GM12891 (cell line): Measurements from ENCODE around the gene SSTR5. TPM values are rescaled to one million over a fixed set of nuclear protein-coding genes. Genes with fewer than 3 reads are reported as not detected.
"Not testable (repeated sequence)": the region's sequence is repeated elsewhere in the genome, so short reads cannot be mapped to it uniquely, and the experiment has no call there.

Experiments used
- DNase-seq: peaks from one replicate; pipeline ENCODE4 v3.0.0; 2011; ENCODE audit warnings: low spot score; ENCODE audit not compliant: insufficient read length
- FAIRE-seq: peaks from 2 replicates; lab custom pipeline; 2011; peaks lifted over from hg19 to GRCh38; lab: Jason Lieb, UNC
- PAX5 ChIP-seq: IDR thresholded peaks from 2 replicates; pipeline ENCODE4 v1.6.1; 2011; ENCODE audit warnings: low read length, moderate library complexity, mild to moderate bottlenecking; ENCODE audit not compliant: insufficient read depth, severe bottlenecking
- POLR2A ChIP-seq: IDR thresholded peaks from 2 replicates; pipeline ENCODE4 v1.6.1; 2011; ENCODE audit warnings: low read depth, low read length, control low read depth
- POLR2AphosphoS5 ChIP-seq: IDR thresholded peaks from 2 replicates; pipeline ENCODE4 v1.6.1; 2011; ENCODE audit warnings: low read depth, low read length, control low read depth
- POU2F2 ChIP-seq: IDR thresholded peaks from 2 replicates; pipeline ENCODE4 v1.6.1; 2011; ENCODE audit warnings: low read depth, mild to moderate bottlenecking, control low read depth, low read length, moderate library complexity
- SPI1 ChIP-seq: IDR thresholded peaks from 2 replicates; pipeline ENCODE4 v1.6.1; 2011; ENCODE audit warnings: low read depth, low read length, control low read depth
- TAF1 ChIP-seq: IDR thresholded peaks from 2 replicates; pipeline ENCODE4 v1.6.1; 2011; ENCODE audit warnings: low read depth, low read length, control low read depth
- polyA plus RNA-seq: library from polyadenylated mRNA; unstranded; fragments of >200 nt; gene quantifications from one replicate; pipeline ENCODE4 v1.2.1, GENCODE V29; 2012; ENCODE audit warnings: low read depth, missing spikeins, inconsistent platforms; ENCODE audit not compliant: missing spikeins

The SSTR5 gene
- polyA plus RNA-seq, result 0.21 TPM

DNA sequence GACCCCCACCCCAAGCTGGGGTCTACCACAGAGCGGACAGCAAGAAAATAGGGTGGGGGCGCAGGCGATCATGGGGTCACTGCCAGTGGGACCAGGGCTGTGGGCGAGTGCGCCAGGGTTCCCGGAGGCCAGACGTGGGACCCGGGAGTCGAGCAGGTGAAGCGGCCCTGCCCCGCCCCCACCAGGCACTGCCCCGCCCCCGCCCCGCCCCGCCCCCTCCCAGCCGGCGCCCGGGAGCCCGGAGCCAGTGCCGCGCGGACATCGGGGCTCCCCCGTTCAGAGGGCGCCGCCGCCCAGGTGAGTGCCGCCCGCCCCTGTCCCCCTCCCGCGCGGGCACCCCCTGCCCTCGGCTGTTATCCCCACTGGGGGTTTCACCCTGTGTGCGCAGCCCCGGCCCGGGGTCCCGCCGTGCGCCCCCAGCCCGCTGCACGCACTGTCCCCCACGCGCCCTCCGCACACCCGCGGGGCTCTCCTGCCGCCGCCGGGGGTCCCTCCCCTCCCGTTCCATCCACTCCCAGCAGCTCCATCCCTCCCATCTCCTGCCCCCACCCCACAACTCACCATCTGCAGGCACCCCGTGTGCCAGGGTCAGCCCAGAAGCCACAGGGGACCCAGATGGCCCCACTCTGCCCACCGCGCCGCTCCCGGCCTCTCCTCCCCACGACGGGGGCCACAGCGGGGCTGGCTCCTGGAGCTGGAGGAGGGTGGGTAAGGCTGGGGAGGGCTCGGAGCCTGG is at the start of gene SSTR5:
SSTR5 (plus strand) TSS at position 222 of the 736 bp plus-strand sequence. CDS start 6,122 bp downstream, outside the sequence.
- DNase-seq, result no peak
- TF ChIP-seq TAF1, result no peak
- no peak for TF ChIP-seq POU2F2
- TF ChIP-seq POLR2A, result no peak
- no peak for TF ChIP-seq PAX5
- TF ChIP-seq SPI1, result no peak
- no peak for TF ChIP-seq POLR2AphosphoS5
- FAIRE-seq, result no peak

DNA sequence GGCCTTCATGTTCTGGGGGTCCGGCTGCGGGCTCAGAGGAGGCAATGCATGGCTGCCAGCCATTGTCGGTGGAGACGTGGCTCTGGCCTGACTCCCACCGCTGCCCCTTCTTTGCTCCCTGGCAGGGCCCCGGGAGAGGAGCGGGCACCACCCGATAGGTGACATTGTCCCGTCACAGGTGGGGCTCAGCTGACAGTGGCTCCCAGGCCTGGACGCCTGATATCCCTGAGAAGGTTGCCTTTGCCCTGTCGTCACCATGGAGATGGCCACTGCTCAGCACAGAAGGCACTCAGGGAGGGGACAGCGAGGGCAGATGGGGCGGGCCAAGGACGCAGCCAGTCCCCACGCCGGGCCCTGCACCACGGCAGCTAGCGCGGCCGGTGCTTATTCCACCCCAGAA is 48.4 kb upstream of the SSTR5 start:
- DNase-seq, result no peak
- FAIRE-seq, result no peak
- TF ChIP-seq POU2F2, result no peak
- no peak for TF ChIP-seq SPI1
- no peak for TF ChIP-seq PAX5
- no peak for TF ChIP-seq POLR2A
- TF ChIP-seq POLR2AphosphoS5, result no peak
- TF ChIP-seq TAF1, result no peak

DNA sequence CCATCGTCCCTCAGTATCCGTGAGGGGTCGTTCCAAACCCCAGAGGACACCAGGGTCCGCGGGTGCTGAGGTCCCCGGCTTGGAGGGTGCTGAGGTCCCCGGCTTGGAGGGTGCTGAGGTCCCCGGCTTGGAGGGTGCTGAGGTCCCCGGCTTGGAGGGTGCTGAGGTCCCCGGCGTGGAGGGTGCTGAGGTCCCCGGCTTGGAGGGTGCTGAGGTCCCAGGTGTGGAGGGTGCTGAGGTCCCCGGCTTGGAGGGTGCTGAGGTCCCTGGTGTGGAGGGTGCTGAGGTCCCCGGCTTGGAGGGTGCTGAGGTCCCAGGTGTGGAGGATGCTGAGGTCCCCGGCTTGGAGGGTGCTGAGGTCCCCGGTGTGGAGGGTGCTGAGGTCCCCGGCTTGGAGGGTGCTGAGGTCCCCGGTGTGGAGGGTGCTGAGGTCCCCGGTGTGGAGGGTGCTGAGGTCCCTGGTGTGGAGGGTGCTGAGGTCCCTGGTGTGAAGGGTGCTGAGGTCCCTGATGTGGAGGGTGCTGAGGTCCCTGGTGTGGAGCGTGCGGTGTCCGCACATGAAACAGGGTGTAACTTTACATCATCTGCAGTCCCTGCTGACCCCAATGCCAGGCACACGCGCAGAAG is 47.3 kb upstream of the SSTR5 start:
- not testable (repeated sequence) for DNase-seq
- FAIRE-seq, result peak; percentile 99

DNA sequence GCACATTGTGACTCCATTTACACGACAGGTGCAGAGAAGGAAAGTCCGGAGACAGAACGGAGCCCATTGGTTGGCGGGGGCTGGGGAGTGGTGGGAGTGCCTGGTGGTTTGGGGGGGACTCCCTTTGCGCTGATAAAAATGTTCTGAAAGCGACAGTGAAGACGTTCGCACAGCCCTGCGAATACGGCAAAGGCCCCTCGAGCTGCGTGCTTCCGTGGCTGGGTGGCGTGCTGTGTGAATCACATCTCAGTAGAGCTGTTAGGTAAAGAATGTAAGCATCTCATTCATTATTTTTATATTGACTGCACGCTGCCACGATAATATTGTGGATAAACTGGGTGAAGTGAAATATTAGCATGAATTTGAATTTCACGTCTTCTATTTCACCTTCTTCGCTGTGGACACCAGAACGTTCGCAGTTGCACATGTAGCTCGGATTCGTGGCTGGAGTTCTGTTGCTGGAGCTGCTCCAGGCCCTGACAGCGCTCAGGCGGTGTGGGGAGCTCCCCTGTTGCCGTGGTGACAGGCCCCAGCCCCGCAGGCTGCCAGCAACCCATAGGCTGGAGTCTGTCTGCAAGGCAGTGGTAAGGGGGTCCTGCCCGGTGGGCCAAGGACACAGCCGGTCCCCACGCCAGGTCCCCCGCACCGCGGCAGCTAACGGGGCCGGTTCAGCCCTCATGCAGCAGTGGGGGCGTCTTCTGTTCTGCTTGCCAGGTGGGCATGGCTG is 46.3 kb upstream of the SSTR5 start:
- no peak for DNase-seq
- TF ChIP-seq PAX5 (no peak), SPI1 (no peak), POU2F2 (no peak), TAF1 (no peak), POLR2AphosphoS5 (no peak)
- FAIRE-seq, result no peak

DNA sequence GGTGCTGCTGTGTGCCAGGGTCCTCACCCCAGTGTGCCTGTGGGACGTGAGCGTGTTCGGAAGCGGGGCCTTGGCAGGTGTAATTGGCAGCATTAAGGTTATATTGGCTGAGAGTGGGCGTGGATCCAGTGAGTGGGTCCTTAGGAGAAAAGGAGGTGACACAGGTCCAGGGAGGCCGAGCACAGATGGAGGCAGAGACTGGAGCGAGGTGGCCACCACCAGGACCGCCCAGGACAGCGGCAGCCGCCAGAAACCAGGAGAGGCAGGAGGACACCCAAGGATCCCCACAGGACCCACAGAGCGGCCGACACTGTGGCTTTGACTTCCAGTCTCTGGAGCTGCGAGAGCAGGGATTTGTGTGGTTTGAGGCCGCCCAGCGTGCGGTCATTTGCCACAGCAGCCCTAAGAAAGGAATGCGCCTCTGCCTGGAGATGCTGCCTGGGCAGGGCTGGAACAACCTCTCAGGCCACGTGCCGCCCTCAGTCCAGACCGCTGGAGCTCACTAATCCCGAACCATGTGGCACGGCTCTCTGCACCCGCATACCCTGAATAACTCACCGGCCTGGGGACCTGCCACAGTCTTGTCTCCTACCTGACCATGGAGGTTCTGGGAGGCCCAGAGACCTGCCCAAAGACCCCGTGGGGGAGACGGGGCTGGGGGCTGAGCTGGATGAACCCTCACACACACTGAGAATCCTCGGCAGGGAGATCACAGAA is 45.6 kb upstream of the SSTR5 start:
- no peak for DNase-seq
- TF ChIP-seq SPI1 (no peak), TAF1 (no peak), POU2F2 (no peak), PAX5 (no peak), POLR2AphosphoS5 (no peak), POLR2A (no peak)
- FAIRE-seq, result no peak

DNA sequence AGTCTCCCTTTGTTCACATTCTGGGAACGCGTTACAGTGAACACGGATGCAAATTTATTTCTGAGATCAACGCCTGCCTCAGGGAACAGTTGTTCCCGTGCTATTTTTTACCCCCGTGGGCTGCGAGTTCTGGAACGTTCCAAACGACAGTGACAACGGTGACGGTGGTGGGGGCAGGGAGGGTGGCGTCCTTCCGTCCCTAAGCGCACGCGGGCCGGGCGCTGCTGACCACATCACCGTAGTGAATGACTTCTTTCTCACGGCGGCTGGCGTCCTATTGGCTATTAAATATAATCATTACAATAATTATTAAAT is 45.1 kb upstream of the SSTR5 start:
- TF ChIP-seq TAF1, result no peak
- TF ChIP-seq POLR2A, result no peak
- TF ChIP-seq SPI1, result no peak
- TF ChIP-seq PAX5, result no peak
- no peak for TF ChIP-seq POU2F2
- TF ChIP-seq POLR2AphosphoS5, result no peak
- FAIRE-seq (no peak), DNase-seq (no peak)

DNA sequence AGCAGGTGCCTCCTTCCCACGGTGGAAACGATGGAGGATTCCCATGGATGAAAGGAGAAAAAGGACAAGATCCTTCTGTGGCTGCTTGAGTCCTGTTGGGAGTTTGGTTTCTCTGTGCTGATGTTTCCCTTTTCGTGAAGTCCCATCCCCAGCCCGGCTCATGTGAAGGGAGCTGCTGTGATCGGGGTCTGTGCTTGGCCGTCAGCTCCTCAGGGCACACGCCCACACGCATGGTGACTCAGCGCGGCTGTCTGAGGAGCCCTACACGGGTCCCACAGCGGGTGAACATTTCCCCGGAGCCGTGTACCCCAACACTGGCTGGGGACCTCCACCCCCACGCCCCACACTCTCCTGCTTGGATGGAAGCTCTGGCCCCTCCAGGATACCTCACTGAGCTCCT is 44.5 kb upstream of the SSTR5 start:
- no peak for FAIRE-seq
- TF ChIP-seq POLR2AphosphoS5 (no peak), PAX5 (no peak), TAF1 (no peak), POLR2A (no peak), SPI1 (no peak), POU2F2 (no peak)
- no peak for DNase-seq

DNA sequence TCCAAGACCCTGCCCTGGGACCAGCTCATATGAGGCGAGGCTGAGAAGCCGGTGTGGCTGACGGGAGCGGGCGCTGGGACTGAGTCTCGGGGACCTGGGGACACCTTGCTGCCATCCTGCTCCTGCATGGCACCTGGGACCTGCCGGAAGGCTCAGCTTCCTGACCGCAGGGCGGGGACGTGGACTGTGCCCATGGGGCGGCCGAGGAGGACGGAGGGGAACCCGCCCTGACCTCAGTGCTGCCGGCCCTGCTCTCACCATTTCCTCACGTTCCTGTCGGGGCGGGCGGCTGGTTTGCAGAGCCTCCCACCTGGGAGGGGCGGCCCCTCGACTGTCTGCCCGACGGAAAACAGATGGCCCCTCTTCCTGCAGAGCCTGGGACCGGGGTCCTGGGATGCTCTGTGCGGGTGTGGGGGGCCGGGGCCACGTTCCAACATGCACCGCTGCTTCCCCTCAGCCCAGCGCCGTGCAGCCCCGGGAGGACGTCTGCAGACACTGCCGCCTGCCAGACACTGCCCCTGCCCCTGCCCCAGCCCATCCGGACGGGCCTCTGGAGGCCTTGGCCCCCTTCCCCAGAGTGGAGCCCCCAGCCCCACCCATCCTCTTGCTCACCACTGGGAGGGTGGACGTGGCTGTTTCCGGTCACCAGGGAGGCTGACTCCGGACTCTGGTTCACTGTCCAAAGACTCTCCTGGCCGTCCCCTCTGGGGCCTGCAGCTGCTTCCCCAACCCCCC is 43.9 kb upstream of the SSTR5 start:
- DNase-seq, result no peak
- TF ChIP-seq SPI1, result no peak
- TF ChIP-seq POLR2AphosphoS5, result no peak
- TF ChIP-seq POU2F2, result no peak
- no peak for TF ChIP-seq POLR2A
- no peak for TF ChIP-seq TAF1
- no peak for FAIRE-seq

DNA sequence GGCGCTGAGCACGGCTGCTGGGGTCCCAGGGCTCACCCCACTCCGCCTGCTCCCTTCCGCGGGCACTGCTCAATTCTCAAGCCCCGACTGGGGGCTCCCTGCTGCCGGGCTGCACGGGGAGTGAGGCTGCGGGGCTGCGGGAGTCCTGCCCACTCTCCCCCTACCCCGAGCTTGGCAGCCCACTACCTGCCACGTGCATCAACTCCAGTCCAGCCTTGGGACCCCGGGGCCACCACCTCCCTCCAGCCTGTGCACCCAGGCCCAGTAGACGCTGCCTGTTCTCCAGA is 43.3 kb upstream of the SSTR5 start:
- TF ChIP-seq TAF1, result no peak
- TF ChIP-seq SPI1, result no peak
- TF ChIP-seq POU2F2, result no peak
- no peak for TF ChIP-seq PAX5
- no peak for TF ChIP-seq POLR2A
- TF ChIP-seq POLR2AphosphoS5, result no peak
- DNase-seq, result no peak
- FAIRE-seq, result no peak

DNA sequence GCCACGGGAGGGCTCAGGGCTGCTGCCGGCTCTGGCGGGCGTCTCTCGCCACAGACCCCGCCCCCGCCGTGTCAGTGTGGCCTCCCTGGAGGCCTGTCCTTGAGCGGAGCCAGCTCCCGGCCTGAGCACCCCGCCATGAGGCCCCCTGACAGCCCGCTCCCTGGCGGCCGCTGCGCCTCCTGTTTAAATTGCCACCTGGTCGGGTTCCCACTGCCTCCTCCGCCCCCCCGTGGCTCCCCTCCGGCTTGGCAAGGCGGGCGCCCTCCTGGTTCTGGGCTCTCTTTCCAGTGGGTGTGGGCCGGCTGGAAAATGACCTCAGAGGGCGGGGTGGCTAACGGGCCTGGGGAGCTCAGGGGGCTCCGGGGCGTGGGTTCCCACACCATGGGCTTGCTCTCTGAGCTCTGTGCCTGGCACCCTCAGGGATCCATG is 42.1 kb upstream of the SSTR5 start:
- DNase-seq, result no peak
- TF ChIP-seq POU2F2 (no peak), PAX5 (no peak)
- FAIRE-seq, result no peak
